SHP77 (cell line): Measurements from ENCODE around the gene WNT7B.

Source experiments
- DNase-seq, 2 experiments: peaks; one replicate each; lab custom pipeline; 2025; lab: John Stamatoyannopoulos, UW

WNT7B gene

DNA sequence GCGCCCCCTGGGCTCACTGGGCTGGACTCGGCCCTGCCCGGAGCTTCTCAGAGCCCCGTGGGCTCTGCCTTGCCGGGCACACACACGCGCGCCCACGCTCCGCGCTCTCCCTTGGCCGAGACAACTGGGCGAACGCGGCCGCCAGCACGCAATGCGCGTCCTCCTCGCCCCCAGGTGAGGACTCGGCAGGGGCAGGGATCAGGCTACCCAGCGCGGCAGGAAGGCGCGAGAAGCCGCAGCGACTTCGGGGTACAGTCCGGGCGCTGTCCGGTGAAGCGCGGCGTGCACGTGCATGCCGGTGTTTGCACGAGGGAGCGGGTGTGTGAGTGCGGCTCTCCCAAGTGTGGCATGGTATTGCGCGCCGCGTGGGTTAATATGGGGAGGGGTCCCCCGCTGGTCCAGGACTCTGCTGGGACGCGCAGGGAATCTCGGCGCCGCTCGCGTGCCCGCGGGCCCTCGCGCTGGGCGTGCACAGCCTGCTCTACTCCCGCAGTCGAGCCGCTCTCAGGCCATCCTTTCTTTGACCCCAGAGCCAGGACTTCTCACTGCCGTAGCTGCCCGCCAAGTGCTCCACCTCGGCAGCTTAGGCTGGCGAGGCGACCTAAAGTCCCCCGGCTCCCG, 5.4 kb downstream of the WNT7B start:
- no peak for DNase-seq

DNA sequence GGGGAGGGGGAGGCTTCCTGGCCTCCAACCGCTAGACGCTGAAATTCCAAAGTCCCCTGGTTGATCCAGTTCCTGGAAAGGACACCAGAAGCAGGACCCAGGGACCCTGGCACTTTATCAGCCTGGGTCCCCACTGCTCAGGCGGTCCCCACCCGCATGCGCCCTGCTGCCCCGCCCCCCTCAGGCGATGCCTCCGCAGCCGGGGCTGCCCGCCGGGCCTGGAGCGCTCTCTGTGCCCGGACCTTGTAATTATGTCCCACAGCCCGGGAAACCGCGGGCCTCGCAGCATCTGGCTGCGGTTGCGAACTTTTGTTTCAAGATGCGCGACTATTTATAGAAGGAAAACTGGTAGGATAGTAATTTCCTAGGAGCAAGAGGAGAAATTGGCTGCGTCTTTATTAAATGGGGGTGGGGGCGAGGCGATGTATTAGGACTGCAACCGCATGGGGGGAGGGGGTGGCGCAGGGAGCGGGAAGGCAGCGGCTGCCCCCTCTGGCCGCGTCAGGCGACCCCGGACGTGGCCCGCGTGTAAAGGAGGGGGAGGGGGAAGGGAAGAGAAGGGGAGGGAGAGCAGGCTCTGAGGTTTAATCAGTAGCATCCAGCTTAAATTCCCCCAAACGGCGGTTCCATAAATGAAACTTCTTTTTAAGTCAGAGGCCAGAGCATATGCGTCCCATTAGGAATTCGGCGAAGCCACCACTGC, 6.1 kb downstream of the WNT7B start:
- no peak for DNase-seq

DNA sequence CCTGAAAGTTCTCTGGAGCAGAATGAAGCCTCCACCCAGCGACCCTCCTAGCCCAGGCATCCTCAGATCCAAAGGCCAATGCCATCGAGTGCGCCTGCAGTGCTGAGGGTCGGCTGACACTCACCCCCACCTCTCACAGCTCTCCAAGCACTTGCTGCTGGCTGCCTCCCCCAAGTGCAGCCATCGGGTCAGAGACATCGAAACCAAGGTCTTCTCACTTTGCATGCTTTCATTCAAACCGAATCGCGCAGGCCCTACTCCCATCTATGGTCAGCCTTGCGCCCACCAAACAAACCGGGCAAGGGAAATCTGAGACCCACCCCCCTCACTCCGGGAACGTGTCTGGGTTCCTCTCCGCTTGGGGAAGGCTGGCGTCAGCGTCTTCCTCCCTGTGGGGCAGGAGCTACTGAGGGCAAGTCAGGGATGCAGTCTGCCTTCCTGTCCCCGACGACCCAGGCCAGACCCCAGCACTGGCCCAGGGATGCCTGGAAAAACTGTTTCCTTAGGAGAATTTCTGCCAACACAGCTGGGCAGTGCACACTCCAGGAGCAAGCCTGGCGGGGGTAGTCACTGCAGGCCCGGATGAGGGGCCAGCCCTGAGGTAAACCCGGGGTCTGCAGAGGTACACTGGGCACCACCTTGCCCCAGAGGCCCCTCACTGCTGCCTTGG, 7.0 kb downstream of the WNT7B start:
- DNase-seq: no peak

DNA sequence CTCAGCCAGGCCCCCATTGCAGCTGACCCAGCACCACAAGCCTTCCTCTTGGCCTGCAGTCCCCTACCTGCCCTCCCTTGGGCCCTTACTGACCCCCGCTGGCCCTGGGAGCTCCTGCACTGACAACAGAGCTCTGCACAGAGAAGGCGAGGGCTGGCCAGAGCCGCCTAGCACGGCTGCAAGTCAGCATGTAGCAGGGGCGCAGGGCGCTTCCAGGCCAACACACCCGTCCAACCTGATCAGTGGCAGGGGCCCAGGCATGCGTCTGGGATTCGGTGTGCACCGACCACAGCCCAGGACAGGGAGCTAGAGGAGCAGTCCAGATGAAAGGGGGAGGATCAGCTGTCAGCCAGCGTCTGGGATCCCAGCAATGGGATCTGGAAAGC, 7.6 kb downstream of the WNT7B start:
- no peak for DNase-seq

DNA sequence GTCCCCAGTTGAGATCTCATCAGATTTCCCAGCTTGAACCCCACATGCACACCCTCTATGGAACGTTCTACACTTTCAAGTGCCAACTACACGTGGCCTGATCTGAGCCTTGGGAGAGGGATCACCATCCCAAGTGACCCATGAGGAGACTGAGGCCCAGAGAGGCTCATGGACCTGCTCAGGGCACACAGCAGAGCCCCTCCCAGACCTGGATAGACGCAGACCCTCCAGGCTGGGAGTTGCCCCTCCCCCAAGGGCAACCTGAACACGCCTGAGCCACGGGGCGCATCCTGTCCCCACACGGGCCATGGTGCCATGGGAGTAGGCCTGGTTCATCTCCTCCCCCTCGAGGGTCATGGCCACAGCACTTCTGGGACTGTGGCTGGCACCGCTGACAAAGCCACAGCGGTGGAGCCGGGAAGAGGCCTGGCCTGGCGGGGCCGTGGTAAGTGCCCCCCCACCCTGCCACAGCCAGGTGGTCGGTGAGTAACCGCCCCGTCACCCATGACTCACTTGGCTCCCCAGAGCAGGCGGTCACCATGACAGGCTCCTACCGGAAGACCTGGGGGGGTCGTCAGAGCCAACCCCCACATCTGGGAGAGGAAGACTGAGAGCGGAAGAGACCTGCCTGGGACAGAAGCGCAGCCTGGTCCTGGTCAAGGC, 8.1 kb downstream of the WNT7B start:
- no peak for DNase-seq

DNA sequence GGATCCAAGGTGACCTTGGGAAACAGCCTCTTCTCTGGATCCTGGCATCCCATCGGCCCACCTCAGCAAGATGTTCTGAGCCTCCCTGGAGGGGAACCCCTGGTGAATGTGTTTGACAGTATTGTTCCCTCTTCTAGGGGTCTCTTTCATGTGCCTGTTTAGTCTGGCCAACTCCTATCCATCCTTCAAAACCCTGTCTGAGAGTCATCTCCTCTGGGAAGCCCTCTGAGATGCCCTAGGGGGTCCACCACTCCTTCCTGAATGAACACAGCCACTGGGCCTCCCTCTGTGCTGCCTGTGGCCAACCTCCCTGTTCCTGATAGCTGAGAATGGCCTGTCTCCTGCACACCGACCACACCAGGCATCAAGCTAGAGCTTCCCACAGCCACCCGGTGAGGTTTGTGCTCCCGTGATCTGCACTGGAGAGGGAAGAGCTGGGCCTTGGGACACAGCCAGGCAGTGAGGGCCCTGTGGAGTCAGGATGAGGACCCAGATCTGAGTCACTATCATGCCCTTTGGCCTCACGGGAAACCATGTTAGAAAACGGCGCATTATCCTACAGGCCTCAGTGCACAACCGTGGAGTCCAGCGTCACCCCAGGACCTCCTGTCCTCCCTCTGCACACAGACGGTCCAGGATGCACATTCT, 8.8 kb downstream of the WNT7B start:
- DNase-seq: no peak

DNA sequence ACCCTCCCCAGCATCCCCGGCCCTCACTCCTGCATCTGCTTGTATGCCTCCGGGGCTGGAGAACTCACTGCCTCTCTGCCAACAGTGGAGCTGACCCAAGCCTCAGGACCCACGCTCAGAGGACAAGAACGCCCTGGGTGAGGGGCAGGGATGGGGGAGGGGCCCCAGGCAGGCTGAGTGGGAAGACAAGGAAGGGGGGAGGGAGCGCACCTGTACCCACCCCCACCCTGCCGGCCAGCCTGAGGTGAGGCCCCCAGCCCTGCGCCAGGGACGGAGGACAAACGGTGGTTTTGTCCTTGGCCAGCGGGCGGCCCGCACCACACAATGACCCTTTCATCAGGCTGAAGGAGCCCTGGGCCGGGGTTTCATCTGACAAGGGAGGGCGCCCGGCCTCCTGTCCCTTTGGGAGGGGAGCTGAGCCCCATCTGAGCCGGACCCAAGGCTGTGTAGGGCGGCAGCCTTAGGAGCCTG, 10.0 kb downstream of the WNT7B start:
- DNase-seq: no peak

DNA sequence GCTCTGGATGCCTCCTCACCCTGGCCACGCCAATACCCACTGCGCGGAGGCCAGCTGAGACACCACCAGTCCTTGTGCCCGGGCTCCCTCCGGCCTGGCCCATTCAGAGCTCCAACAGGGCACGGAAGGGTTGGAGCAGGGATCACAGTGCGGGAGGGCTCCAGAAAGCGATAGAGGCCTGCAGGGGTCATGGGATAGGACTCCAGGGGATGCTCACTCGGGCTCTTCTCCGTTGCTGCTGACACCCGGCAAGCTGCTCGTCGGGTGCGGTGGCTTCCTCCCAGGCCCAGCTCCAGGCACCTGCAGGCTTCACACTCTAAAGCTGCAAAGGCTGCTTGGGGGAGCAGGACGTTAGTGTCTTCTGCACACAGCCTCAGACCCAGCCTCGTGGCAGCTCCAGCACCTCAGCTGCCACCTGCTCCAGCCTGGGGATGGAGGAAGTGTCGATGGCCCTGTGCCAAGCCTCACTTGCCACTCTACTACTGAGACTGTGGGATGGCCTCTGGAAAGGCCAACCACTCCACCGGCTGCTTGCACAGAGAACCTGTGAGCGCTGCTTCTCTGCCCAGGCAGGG, 10.6 kb downstream of the WNT7B start:
- peak; percentile 95 for DNase-seq

DNA sequence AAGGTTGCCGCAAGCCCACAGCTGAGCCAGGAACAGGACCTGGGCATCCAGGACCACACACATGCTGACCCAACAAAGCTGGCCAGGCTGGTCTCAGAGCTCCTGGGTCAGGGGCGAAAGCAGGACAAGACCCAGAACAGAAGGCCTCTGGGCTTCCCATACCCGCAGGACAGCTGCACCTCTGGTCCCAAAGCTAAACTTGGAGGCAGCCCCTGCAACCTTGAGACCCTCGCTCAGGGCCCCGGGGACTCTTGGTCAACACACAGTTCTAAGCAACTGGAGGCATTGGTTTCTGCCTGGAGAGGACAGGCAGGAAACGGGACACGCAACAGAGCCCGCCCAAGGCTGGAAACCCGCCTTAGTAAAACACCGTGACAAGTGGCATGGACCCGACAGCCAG, 11.4 kb downstream of the WNT7B start:
- no peak for DNase-seq

DNA sequence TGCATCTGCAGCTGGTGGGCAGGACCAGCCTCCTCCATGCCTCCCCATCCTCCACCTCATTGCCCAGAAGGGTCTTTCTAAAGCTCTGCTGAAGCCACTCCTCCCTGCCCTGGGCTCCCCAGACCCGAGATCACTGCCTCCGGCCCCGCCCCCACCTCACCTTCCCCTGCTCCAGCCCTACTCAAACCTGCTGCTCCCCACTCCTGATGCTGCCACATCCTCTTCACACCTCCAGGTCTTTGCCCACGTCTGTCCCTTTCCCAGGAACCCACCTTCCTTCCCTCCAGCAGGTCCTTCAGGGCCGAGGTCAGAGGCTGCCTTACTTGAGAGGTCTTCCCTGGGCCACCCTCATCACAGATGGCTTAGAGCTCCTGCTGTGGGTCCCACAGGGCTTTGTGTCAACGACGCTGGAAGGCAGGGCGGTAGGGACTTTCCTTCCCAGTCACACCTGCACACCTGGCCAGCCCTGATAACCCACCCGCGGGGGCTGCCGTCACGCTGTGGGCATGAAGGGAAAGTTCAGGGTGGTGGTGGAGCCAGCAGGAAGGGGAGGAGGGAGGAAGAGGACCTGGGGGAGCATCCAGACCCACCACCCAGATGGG, 11.9 kb downstream of the WNT7B start:
- no peak for DNase-seq

DNA sequence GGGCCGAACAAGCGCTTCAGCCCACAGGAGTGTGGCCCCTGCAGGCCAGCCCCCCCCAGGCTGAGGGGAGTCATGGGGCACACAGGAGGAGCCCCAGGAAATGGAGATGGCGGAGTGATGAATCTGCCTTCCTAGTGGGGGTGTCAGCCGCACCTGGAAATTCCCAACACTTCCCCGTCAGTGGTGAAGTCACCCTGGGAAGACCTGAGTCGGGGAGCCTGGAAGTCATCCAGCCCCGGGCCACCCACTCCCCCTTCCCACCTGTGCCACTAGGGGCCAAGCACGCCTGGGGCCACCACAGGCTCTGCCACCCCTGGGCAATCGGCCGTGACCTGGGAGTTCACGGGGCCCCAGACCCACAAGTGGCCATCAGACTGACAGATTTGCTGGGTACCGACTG, 12.6 kb downstream of the WNT7B start:
- DNase-seq: no peak

DNA sequence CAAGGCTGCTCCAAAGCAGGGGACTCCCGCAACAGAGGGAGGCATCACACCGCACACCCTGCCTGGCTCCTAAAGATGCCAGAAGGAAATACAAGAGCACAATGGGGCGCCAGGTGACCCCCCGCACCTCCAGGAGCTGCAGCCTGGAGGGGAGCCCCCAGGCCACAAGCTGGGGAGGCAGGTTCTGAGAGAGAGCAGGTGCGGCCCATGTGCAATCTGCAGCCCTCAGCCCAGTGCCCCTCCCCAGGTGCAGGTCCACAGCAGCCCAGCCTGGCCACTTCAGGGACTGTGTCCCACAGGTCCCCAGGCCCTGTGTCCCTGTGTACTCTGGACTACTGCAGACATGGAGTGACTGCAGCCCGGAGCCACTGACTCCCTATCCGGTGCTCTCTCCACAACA, 13.1 kb downstream of the WNT7B start:
- no peak for DNase-seq

DNA sequence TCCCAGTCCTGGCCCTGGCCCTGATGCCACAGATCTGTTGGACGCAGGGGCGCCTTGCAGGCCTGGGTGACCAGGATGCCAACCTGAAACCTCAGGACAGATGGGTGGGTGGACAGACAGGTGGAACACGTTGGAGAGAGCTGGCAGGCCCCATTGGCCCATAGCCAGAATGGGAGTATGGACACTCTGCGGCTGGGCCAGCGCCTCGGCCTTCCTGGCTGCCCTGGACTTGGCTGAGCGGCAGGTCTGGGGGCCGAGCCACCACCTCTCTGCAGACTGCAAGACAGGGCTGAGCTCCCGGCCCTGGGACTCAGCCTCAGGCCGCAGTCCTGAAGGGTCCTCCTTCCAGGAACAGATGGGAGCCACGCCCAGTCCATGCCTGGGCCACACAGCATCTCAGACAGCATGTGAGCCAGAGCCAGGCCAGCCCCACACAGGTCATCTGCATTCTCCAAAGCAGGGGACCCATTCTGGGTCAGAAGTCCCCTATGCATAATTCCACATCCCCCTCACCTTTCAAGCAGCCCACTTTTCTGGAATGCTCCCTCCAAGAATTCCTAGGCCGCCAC, 14.1 kb downstream of the WNT7B start:
- DNase-seq: no peak

DNA sequence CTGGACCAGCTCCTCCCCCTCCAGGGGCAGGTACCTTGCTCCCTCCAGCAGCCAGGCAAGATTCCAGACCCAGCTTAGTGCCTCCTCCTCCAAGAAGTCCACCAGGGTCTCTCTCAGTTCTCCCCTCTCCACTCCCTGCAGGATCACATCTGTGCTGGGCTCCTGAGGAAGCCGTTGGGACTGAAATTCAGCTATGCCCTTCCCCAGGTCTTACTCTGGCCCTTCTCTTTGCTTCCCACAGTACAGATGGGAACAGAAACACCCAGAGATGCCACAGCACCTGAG, 14.6 kb downstream of the WNT7B start:
- no peak for DNase-seq

DNA sequence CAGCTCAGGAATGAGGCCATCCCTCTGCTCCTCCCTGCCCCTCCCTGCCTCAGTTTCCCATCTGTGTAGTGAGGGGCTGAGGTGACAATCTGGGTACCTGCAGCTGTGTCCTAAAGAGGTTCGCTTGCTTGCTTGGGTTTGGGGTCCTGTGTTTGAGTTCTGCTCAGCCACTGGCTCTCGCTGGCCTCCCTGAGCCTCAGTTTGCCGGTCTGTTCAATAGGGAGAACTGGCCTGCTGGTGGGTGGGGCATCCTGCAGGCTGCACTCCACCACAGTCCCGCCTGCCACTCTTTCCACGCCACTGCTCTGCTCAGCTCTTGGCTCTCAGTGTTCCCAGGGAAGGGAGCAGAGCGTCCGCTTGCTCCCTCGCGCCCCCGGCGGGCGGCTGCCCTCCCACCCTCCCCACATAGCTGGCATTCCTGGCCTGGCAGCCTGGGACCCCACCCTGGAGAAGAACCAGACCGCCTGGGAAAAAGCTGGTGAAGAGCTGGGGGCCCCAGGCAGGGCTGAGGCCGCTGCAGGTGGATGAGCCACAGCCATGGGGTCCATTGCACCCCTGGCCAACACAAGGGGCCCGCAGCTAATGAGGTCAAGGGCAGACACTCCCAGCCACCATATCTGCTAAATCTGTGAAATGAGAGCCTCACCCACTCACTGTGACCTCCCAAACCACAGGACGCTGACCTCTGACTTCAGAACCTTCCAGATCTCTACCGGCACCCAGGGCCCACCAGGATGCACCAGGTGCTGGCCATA, 15.1 kb downstream of the WNT7B start:
- no peak for DNase-seq

DNA sequence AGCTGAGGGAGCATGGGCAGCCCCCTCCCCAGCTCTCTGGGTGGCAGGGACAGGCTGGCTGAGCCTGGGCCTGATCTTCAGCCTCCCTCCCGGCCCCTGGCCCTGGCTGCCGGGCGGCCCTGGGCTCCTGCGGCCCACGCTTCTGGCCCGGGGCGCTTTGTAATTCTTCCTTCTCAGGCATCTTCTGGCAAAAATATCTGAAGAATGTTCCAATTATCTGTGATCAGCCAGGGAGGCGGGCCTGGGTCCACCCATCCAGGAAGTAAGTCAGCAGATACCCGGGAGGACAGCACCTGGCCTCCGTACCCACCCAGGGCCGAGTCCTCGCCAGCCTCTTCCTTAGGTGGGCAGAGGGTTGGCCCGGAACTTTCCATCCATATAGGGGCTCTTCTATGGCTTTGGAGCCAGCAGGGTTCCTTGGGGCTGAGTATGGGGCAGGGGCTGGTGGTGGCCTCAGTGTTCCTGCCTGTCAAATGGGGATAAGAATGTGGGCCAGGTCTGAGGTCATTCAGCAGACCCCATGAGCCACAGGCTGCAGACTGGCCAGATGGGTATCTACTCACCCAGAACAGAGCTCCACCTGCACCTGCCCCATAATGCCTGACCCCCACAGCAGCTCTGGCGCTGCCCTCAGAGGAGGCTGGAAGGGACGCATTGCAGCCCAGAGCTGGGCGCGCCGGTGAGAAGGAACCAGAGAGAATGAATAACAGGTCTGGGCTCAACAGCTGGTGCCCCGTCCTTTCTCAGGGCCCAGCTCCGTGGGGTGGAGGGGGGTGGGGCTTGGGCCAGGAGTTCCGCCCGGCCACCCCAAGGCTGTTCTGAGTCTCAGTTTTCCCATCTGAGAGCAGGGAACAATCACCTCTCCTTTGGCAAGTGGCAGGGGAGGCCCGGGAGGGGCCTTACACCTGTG, 16.2 kb downstream of the WNT7B start:
- DNase-seq: no peak

DNA sequence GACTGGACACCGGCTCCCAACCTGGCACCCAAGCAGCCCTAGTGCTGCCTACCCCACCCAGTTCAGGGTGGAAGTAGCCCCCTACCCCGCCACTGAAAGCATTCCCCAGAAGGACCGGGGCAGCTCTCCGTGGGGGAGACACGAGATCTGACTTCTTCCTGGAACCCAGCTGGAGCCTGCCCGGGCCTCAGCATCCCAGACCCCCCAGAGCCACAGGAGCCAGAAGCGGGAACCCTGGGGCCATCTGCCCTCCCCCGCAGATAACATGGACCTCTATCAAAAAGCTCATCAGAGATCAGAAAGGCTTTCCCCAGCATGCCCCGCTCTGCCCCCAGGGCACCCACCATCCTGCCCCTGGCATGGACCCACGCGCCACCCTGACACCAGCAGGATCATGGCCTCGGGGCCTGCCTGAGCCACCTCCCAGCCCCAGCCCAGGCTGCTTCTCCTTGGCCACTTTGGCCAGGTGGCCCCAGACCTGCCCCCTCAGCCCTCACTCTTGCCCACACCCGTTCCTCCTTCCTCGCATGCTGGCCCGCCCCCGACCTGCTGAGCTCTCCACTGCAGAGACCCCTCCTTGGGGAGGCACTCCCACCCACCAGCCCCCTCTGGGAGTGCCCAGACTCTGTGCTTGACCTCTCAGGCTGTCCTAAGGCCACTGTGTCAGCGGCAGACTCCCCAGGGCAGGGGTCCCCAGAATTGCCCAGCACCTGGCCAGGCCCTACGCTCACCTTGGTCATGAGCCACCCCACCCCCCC, 17.1 kb downstream of the WNT7B start:
- DNase-seq: no peak

DNA sequence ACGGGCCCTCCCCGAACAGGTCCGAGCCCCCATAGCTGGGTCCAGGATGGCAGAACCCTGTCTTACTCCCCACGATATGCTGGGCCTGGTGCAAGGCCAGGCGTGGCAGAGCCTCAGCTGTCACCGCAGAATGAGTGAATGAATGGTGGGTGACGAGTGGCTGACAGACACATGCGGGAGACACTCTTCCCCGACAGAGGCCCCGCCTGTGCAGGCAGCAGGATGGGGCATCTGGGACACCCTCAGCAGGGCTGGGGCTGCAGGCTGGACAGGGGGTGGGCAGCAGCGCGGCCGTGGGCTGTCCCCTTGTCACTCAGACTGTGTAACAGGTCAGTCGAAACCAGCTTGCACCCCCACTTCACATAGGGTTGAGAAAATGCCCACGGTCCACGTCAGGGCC, 18.0 kb downstream of the WNT7B start:
- no peak for DNase-seq

DNA sequence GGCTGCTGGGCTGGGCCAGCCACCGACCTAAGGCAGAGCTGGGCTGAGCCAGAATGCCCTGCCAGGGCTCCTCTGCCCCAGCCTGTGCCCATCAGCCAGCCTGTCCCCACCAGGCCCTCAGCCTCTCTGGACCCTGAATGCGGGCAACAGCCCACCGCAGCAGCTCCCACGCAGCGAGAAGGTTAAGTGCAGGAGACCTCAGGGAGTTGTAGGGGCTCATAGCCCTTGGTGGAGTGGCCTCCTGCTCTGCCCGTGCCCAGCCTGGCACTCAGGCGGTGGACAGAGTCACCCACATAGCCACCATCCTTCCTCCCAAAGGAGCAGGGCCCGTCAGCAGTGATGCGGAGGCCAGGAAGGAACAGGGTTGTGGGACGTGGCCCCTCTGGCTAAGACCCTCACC, 19.1 kb downstream of the WNT7B start:
- no peak for DNase-seq
